ENCODE results near the gene TECRL. TPM values are rescaled to one million over a fixed set of nuclear protein-coding genes. Genes with fewer than 3 reads are reported as not detected.

The TECRL gene
- total RNA-seq, 1 donor from 2014 or later, result 1,086 TPM

DNA sequence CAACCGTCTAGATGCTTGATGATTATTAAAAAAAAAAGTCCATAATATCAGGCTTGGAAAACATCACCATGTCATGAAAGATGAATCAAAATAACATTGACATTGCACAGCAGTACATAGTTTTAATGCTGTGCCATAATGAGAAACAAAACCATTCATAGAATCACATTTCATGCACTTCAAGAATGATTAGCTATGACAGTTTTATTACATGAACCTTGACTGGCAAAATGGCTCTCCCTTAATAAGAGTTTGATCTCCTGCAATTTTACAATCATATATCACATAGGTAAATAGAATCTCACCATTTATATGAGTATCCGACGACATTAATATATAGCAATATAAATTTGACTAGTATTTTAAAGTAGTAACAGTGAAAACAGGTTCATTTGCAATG lies 49.8 kb downstream of the TECRL start:
- Histone ChIP-seq H3K27me3 (ENCODE audit: low read depth) (no peaks in the 10 kb centered on the region), H3K36me3 (no peaks in the 10 kb centered on the region), H3K9me3 (replicated peaks) (peaks cover 8% of the 10 kb centered on the region), H3K4me1 (peaks cover 40% of the 10 kb centered on the region), H3K4me3 (no peak overlapping the region), H3K27ac (replicated peaks) (peak overlapping the region; percentile 62)
- intact Hi-C loops (cut with micrococcal nuclease), result no loop called here
- no peak for DNase-seq
- TF ChIP-seq CTCF (IDR thresholded peaks at IDR 0.05; ENCODE audit: borderline replicate concordance), result no peak

DNA sequence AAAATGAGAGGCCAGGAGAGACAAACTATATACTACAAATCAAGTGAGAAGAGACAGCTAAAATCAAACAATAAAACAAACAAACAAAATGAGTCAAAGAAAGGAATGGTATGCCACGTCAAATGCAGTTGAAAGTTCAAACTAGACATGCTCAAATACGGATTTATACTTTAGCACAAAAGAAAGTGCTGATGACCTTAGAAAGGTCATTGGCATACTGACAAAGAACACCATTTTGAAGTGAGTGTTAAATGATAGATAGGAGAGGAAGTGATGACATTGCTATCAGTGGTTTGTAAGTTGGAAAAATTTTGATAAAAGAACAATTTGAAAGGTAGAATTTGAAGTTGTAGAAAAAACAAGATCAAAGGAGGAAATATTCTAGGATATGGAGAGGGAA lies 55.3 kb downstream of the TECRL start:
- TF ChIP-seq CTCF (IDR thresholded peaks at IDR 0.05; ENCODE audit: borderline replicate concordance), result no peak
- H3K4me1 ChIP-seq, result peaks cover 53% of the 10 kb centered on the region
- no peaks in the 10 kb centered on the region for H3K27me3 ChIP-seq (ENCODE audit: low read depth)
- intact Hi-C loops (cut with micrococcal nuclease), result no loop called here
- H3K4me3 ChIP-seq, result no peak overlapping the region
- no peaks in the 10 kb centered on the region for H3K9me3 ChIP-seq (replicated peaks)
- H3K27ac ChIP-seq (replicated peaks), result peak overlapping the region; percentile 78
- H3K36me3 ChIP-seq, result no peaks in the 10 kb centered on the region
- no peak for DNase-seq

GRCh38 chr4:64341711-64342110 lies 67.5 kb downstream of the TECRL start:
- H3K4me3 ChIP-seq, result no peak overlapping the region
- H3K4me1 ChIP-seq, result peaks cover 39% of the 10 kb centered on the region
- intact Hi-C loops (cut with micrococcal nuclease), result no loop called here
- no peaks in the 10 kb centered on the region for H3K36me3 ChIP-seq
- no peak for TF ChIP-seq CTCF (IDR thresholded peaks at IDR 0.05; ENCODE audit: borderline replicate concordance)
- H3K9me3 ChIP-seq (replicated peaks), result no peaks in the 10 kb centered on the region
- peak overlapping the region; percentile 81 for H3K27ac ChIP-seq (replicated peaks)
- peak; percentile 78 for DNase-seq
- H3K27me3 ChIP-seq (ENCODE audit: low read depth), result no peaks in the 10 kb centered on the region

- Histone ChIP-seq H3K27ac (replicated peaks) (peak overlapping the region; percentile 73), H3K27me3 (ENCODE audit: low read depth) (no peaks in the 10 kb centered on the region), H3K4me1 (peaks cover 36% of the 10 kb centered on the region), H3K4me3 (peak overlapping the region; percentile 43), H3K9me3 (replicated peaks) (no peaks in the 10 kb centered on the region), H3K36me3 (no peaks in the 10 kb centered on the region)
- peak; percentile 59 for DNase-seq
- TF ChIP-seq CTCF (IDR thresholded peaks at IDR 0.05; ENCODE audit: borderline replicate concordance), result no peak
- intact Hi-C loops (cut with micrococcal nuclease), result no loop called here
Measured at GRCh38 chr4:64340218-64341110, 68.8 kb downstream of the TECRL start.

- DNase-seq, result no peak
- H3K4me3 ChIP-seq, result no peak overlapping the region
Measured at GRCh38 chr4:64334964-64335363, 74.3 kb downstream of the TECRL start.

More at GRCh38 chr4:64334964-64335363, 74.3 kb downstream of the TECRL start:
- Histone ChIP-seq H3K4me1 (peaks cover 26% of the 10 kb centered on the region), H3K27me3 (ENCODE audit: low read depth) (no peaks in the 10 kb centered on the region), H3K9me3 (replicated peaks) (peaks cover 4% of the 10 kb centered on the region), H3K36me3 (no peaks in the 10 kb centered on the region), H3K27ac (replicated peaks) (peak overlapping the region; percentile 5)
- TF ChIP-seq CTCF (IDR thresholded peaks at IDR 0.05; ENCODE audit: borderline replicate concordance), result no peak
- intact Hi-C loops (cut with micrococcal nuclease), result no loop called here
